BE2C (cell line): Measurements from ENCODE around the gene SEC14L5.
"Not testable (repeated sequence)": the region's sequence is repeated elsewhere in the genome, so short reads cannot be mapped to it uniquely, and the experiment has no call there.

Source experiments
- DNase-seq: peaks from one replicate; pipeline ENCODE4 v3.0.0-alpha.2; 2020
- H3K27me3 ChIP-seq: fragments of 250-450 bp; sonication (Bioruptor Pico); 2 replicates; pipeline ENCODE4 v1.5.1; 2020; ENCODE audit warnings: mild to moderate bottlenecking
- H3K36me3 ChIP-seq: fragments of 250-450 bp; sonication (Bioruptor Pico); 2 replicates; pipeline ENCODE4 v1.5.1; 2020; ENCODE audit warnings: mild to moderate bottlenecking
- H3K4me1 ChIP-seq: fragments of 250-450 bp; sonication (Bioruptor Pico); 2 replicates; pipeline ENCODE4 v1.5.1; 2020
- H3K4me3 ChIP-seq: 2 replicates; pipeline ENCODE4 v1.5.1; 2011; ENCODE audit warnings: low read depth, low read length
- H3K9me3 ChIP-seq: fragments of 250-450 bp; sonication (Bioruptor Pico); 2 replicates; pipeline ENCODE4 v1.5.1; 2020
- TF ChIP-seq, protein P1 (sequence below): IDR thresholded peaks from 2 replicates; pipeline ENCODE4 v1.5.1; 2012; ENCODE audit warnings: mild to moderate bottlenecking, low read depth, low read length

SEC14L5 gene

GRCh38 chr16:5041600-5042133 is 83.5 kb downstream of the SEC14L5 start:
- Histone ChIP-seq H3K9me3 (no peaks in the 10 kb centered on the region), H3K4me3 (no peak overlapping the region), H3K27me3 (peaks cover 75% of the 10 kb centered on the region), H3K36me3 (no peaks in the 10 kb centered on the region), H3K4me1 (no peaks in the 10 kb centered on the region)
- no peak for DNase-seq
- TF ChIP-seq, protein P1, sequence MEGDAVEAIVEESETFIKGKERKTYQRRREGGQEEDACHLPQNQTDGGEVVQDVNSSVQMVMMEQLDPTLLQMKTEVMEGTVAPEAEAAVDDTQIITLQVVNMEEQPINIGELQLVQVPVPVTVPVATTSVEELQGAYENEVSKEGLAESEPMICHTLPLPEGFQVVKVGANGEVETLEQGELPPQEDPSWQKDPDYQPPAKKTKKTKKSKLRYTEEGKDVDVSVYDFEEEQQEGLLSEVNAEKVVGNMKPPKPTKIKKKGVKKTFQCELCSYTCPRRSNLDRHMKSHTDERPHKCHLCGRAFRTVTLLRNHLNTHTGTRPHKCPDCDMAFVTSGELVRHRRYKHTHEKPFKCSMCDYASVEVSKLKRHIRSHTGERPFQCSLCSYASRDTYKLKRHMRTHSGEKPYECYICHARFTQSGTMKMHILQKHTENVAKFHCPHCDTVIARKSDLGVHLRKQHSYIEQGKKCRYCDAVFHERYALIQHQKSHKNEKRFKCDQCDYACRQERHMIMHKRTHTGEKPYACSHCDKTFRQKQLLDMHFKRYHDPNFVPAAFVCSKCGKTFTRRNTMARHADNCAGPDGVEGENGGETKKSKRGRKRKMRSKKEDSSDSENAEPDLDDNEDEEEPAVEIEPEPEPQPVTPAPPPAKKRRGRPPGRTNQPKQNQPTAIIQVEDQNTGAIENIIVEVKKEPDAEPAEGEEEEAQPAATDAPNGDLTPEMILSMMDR, result no peak

DNA sequence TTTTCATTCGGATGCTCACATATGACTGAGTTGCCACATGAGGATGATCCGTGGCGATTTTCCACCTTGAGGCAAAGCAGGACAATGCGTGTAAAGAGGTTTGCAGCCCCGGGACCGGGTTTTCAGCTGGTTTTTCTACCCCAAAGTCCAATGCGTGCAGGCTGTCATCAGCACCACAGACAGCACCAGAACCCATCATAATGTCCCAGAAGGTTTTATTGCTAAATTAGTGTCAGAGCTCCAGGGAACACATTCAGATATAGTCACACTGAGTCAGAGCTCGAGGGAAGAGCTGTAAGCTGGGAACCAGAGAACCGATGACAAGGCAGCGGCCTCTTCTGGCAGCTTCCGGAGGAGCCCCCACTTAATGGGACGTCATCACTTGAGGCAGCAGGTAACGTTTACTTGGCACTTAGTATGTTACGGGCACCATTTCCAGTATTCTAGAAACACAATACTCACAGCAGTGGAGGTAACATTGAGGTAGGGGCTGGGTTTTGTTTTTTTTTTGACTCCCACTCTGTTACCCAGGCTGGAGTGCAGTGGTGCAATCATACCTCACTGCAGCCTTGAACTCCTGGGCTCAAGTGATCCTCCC is 84.5 kb downstream of the SEC14L5 start:
- TF ChIP-seq, protein P1, result no peak
- Histone ChIP-seq H3K36me3 (no peaks in the 10 kb centered on the region), H3K27me3 (peaks cover 80% of the 10 kb centered on the region), H3K9me3 (no peaks in the 10 kb centered on the region), H3K4me1 (no peaks in the 10 kb centered on the region), H3K4me3 (no peak overlapping the region)
- no peak for DNase-seq

- Histone ChIP-seq H3K9me3 (no peaks in the 10 kb centered on the region), H3K4me3 (no peak overlapping the region), H3K27me3 (peaks cover 70% of the 10 kb centered on the region), H3K4me1 (no peaks in the 10 kb centered on the region), H3K36me3 (no peaks in the 10 kb centered on the region)
- TF ChIP-seq, protein P1, result no peak
- DNase-seq, result no peak
These were observed 85.9 kb downstream of the SEC14L5 start for GRCh38 chr16:5044011-5044540.

DNA sequence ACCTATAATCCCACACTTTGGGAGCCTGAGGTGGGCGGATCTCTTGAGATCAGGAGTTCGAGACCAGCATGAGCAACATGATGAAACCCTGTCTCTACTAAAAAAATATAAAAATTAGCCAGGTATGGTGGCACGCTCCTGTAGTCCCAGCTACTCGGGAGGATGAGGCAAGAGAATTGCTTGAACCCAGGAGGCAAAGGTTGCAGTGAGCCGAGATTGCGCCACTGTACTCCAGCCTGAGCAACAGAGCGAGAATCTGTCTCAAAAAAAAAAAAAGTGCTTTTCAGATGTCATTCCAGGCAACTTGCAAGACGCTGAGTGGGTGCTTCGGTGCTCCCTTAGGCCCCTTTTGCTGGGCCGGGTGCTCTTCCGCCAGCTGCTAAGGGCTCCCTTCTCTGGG is 86.5 kb downstream of the SEC14L5 start:
- not testable (repeated sequence) for DNase-seq, H3K4me3 ChIP-seq, H3K9me3 ChIP-seq, H3K36me3 ChIP-seq, H3K4me1 ChIP-seq
- peaks cover 71% of the 10 kb centered on the region for H3K27me3 ChIP-seq

GRCh38 chr16:5045499-5046115 is 87.5 kb downstream of the SEC14L5 start:
- TF ChIP-seq, protein P1, result no peak
- DNase-seq, result no peak
- Histone ChIP-seq H3K4me3 (no peak overlapping the region), H3K9me3 (no peaks in the 10 kb centered on the region), H3K27me3 (peaks cover 71% of the 10 kb centered on the region), H3K36me3 (no peaks in the 10 kb centered on the region), H3K4me1 (no peaks in the 10 kb centered on the region)

- H3K27me3 ChIP-seq, result peaks cover 66% of the 10 kb centered on the region
These were observed 88.8 kb downstream of the SEC14L5 start for GRCh38 chr16:5046914-5047313.

More at GRCh38 chr16:5046914-5047313, 88.8 kb downstream of the SEC14L5 start:
- TF ChIP-seq, protein P1, result no peak
- Histone ChIP-seq H3K4me1 (no peaks in the 10 kb centered on the region), H3K9me3 (no peaks in the 10 kb centered on the region), H3K4me3 (no peak overlapping the region), H3K36me3 (no peaks in the 10 kb centered on the region)
- no peak for DNase-seq
